Mesothelial cell of epicardium (in vitro differentiated cells): ENCODE measurements around the gene ANKRD50. TPM values are rescaled to one million over a fixed set of nuclear protein-coding genes. Genes with fewer than 3 reads are reported as not detected.

Experiments used
- DNase-seq, 2 experiments: peaks; one replicate each; pipeline ENCODE4 v3.0.0; 2021; ENCODE audit warnings: low spot score in 2 of 2; ENCODE audit not compliant: unreplicated experiment in 2 of 2
- H3K27ac Mint-ChIP-seq: 2 replicates; pipeline ENCODE4 v1.8.0; 2021; ENCODE audit warnings: mixed read lengths
- H3K27me3 Mint-ChIP-seq: 2 replicates; pipeline ENCODE4 v1.8.0; 2021; ENCODE audit warnings: low read depth, mixed read lengths
- H3K36me3 Mint-ChIP-seq: 2 replicates; pipeline ENCODE4 v1.8.0; 2021; ENCODE audit warnings: mixed read lengths
- H3K4me1 Mint-ChIP-seq: 2 replicates; pipeline ENCODE4 v1.8.0; 2021; ENCODE audit warnings: mixed read lengths
- H3K4me3 Mint-ChIP-seq: 2 replicates; pipeline ENCODE4 v1.8.0; 2021; ENCODE audit warnings: mild to moderate bottlenecking, moderate library complexity, mixed read lengths
- H3K9me3 Mint-ChIP-seq: 2 replicates; pipeline ENCODE4 v1.8.0; 2021; ENCODE audit warnings: mixed read lengths
- total RNA-seq: library from RNA; stranded (reverse); gene quantifications from 3 replicates; pipeline ENCODE4 v1.2.1, GENCODE V29; 2021
- TF ChIP-seq, protein P1 (sequence below): fragments of 200-600 bp; sonication (generic); IDR thresholded peaks from one replicate; pipeline ENCODE4 v1.5.0; 2021; ENCODE audit warnings: antibody characterized with exemption; ENCODE audit not compliant: unreplicated experiment

Gene ANKRD50
- total RNA-seq, 1 donor from 2014 or later, result 73.1 TPM

DNA sequence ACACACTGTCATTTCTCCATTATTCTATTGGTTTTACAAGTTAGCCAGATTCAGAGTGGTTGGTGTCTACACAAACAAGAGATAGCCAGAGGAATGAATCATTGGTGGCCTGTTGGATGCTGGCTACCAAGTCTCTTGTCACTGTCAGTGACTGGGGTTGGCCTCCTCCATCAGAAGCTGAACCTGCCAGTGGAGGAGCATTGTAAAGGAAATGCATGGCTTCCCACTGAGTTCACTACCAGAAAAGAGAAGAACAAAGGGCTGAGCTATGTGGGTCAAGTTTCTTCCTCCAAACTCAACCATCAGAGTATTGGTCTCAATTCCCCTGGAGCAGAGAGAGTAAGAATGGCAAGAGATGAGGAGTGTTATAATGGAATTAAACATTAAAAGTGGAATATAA is 26.5 kb upstream of the ANKRD50 start:
- TF ChIP-seq, protein P1, sequence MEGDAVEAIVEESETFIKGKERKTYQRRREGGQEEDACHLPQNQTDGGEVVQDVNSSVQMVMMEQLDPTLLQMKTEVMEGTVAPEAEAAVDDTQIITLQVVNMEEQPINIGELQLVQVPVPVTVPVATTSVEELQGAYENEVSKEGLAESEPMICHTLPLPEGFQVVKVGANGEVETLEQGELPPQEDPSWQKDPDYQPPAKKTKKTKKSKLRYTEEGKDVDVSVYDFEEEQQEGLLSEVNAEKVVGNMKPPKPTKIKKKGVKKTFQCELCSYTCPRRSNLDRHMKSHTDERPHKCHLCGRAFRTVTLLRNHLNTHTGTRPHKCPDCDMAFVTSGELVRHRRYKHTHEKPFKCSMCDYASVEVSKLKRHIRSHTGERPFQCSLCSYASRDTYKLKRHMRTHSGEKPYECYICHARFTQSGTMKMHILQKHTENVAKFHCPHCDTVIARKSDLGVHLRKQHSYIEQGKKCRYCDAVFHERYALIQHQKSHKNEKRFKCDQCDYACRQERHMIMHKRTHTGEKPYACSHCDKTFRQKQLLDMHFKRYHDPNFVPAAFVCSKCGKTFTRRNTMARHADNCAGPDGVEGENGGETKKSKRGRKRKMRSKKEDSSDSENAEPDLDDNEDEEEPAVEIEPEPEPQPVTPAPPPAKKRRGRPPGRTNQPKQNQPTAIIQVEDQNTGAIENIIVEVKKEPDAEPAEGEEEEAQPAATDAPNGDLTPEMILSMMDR, result no peak
- no peak overlapping the region for H3K27ac Mint-ChIP-seq
- no peak overlapping the region for H3K4me3 Mint-ChIP-seq
- no peaks in the 10 kb centered on the region for H3K27me3 Mint-ChIP-seq
- peaks cover 25% of the 10 kb centered on the region for H3K4me1 Mint-ChIP-seq
- no peak for DNase-seq
- no peaks in the 10 kb centered on the region for H3K9me3 Mint-ChIP-seq
- no peaks in the 10 kb centered on the region for H3K36me3 Mint-ChIP-seq

DNA sequence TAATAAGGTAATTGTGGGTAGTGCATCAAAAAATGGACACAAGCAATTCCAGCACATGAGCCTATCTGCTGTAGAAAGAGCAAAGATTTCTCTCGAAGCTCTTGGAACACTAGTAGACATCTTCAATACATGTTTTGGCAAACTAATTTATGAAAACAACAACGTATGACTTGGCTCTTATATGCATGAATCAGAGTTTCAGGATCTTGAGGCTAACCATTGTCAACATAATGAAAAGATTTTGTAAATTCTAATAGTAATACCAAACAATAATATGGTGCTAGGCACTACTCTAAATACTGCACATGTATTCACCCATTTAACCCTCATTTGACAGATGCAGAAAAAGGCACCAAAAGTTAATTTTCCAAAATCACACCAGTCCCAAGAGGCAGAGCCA is 25.1 kb upstream of the ANKRD50 start:
- TF ChIP-seq, protein P1, result no peak
- no peak for DNase-seq
- Mint-ChIP-seq H3K4me1 (peaks cover 22% of the 10 kb centered on the region), H3K4me3 (no peak overlapping the region), H3K9me3 (no peaks in the 10 kb centered on the region), H3K27ac (no peak overlapping the region), H3K27me3 (no peaks in the 10 kb centered on the region), H3K36me3 (no peaks in the 10 kb centered on the region)

DNA sequence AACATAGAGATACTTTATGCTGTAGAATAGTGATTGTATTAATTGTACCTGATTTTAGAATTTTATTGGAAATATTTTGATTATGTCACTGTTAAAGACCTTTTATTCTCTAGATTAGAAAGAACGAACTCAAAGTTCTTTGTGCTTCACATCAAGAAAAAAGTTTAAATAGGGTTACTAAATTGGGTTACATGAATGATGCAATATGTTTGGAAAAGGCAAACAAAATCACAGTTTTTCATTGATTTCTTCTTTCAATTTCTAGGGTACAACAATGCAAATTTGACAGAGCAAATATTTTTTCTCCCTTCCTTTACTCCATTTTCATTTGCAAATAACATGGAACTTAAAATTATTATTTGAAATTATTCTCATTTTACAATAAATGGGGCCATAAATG is 24.0 kb upstream of the ANKRD50 start:
- Mint-ChIP-seq H3K36me3 (no peaks in the 10 kb centered on the region), H3K4me3 (no peak overlapping the region), H3K4me1 (peaks cover 16% of the 10 kb centered on the region), H3K27me3 (no peaks in the 10 kb centered on the region), H3K27ac (no peak overlapping the region), H3K9me3 (peaks cover 5% of the 10 kb centered on the region)
- TF ChIP-seq, protein P1, result no peak
- DNase-seq, result no peak

DNA sequence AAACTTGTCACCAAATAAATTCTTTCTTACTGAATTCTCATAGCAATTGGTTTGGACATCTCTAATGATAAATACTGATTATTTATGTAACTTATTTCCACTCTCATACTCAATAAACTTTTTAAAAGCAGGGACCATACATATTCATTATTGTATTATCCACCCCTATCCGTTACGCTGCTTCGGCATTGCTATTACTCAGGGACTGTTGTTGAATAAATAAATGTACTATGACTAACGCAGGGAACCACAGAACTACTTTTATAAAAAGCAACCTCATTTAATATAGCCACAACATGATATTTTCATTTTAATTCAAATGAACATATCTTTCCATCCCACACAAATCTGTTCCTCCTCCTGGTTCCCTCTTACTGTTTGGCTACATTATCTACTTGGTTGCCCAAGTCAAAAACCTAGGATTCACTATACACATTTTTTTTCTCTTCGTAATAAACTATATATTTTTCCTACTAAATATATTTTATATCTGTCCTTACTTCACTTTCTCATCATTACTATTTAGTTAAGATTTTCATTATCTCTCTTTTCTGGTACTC is 14.9 kb upstream of the ANKRD50 start:
- peaks cover 6% of the 10 kb centered on the region for H3K4me1 Mint-ChIP-seq
- H3K4me3 Mint-ChIP-seq, result no peak overlapping the region
- no peak overlapping the region for H3K27ac Mint-ChIP-seq
- H3K9me3 Mint-ChIP-seq, result peaks cover 14% of the 10 kb centered on the region
- H3K36me3 Mint-ChIP-seq, result no peaks in the 10 kb centered on the region
- DNase-seq, result no peak
- TF ChIP-seq, protein P1, result no peak
- no peaks in the 10 kb centered on the region for H3K27me3 Mint-ChIP-seq

DNA sequence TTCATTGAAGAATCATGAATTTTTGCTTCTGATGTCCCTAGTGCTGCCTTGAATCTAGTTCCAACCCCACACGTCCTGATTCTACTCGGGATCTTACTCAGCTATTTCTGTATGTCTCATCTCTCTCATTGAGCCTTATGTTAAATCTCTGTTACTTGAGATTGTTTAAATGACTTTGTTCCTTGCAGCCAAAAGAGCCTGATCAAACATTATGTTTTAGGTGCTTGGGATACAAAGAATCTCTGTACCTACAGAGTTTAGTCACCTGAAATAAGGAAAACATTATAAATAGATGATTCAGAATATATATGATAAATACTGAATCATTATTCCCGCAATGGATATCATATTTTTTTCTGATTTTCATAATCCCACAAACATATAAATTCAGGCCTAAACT is 13.7 kb upstream of the ANKRD50 start:
- Mint-ChIP-seq H3K27me3 (no peaks in the 10 kb centered on the region), H3K36me3 (no peaks in the 10 kb centered on the region)

More for the DNA sequence above, 13.7 kb upstream of the ANKRD50 start:
- no peak for DNase-seq
- Mint-ChIP-seq H3K4me1 (peaks cover 6% of the 10 kb centered on the region), H3K27ac (no peak overlapping the region), H3K4me3 (no peak overlapping the region), H3K9me3 (peaks cover 11% of the 10 kb centered on the region)
- TF ChIP-seq, protein P1, result no peak
